DMS153 treated with DMSO at 0.1 percent for 48 hours (cell line): ENCODE measurements around the gene FOXC2.

Source experiments
- DNase-seq: peaks from one replicate; lab custom pipeline; 2025; ENCODE audit not compliant: unreplicated experiment; lab: John Stamatoyannopoulos, UW

The FOXC2 gene

GRCh38 chr16:86571530-86571915 lies 4.9 kb downstream of the FOXC2 start:
- no peak for DNase-seq

- no peak for DNase-seq
Measured at GRCh38 chr16:86572041-86572521, 5.5 kb downstream of the FOXC2 start.

GRCh38 chr16:86572606-86573005 lies 6.0 kb downstream of the FOXC2 start:
- DNase-seq: no peak

- DNase-seq: no peak
Measured at GRCh38 chr16:86573215-86573614, 6.6 kb downstream of the FOXC2 start.

- no peak for DNase-seq
Measured at GRCh38 chr16:86573646-86574508, 7.2 kb downstream of the FOXC2 start.

GRCh38 chr16:86574646-86575045 lies 8.0 kb downstream of the FOXC2 start:
- no peak for DNase-seq

- no peak for DNase-seq
Measured at GRCh38 chr16:86575095-86575685, 8.6 kb downstream of the FOXC2 start.

- DNase-seq: peak; percentile 65
Measured at GRCh38 chr16:86575754-86576557, 9.3 kb downstream of the FOXC2 start.

- peak; percentile 49 for DNase-seq
Measured at GRCh38 chr16:86576591-86577313, 10.1 kb downstream of the FOXC2 start.

GRCh38 chr16:86577314-86577971 lies 10.8 kb downstream of the FOXC2 start:
- no peak for DNase-seq

- DNase-seq: no peak
Measured at GRCh38 chr16:86578061-86578599, 11.5 kb downstream of the FOXC2 start, which contains the start of gene FOXL1. Gene FOXL1 (plus strand): TSS chr16:86578549. CDS start chr16:86578724, 175 bp downstream.

GRCh38 chr16:86578611-86579267 lies 12.1 kb downstream of the FOXC2 start:
- no peak for DNase-seq

- no peak for DNase-seq
Measured at GRCh38 chr16:86579268-86580062, 12.8 kb downstream of the FOXC2 start.

- no peak for DNase-seq
Measured at GRCh38 chr16:86580063-86580790, 13.6 kb downstream of the FOXC2 start.

- DNase-seq: no peak
Measured at GRCh38 chr16:86580791-86581170, 14.2 kb downstream of the FOXC2 start.

GRCh38 chr16:86581458-86581857 lies 14.8 kb downstream of the FOXC2 start:
- no peak for DNase-seq

GRCh38 chr16:86584071-86584685 lies 17.5 kb downstream of the FOXC2 start:
- no peak for DNase-seq
